OCI-LY3 (cell line): ENCODE results near the gene MEPCE.

ENCODE experiments used
- H2AFZ ChIP-seq: fragments of 200-600, 300-600 bp; shearing (Covaris generic); 2 replicates; pipeline ENCODE4 v1.6.0; 2014; ENCODE audit warnings: antibody characterized with exemption, low read depth, low read length
- H3K27ac ChIP-seq: fragments of 200-600, 300-600 bp; sonication (generic); 2 replicates; pipeline ENCODE4 v1.5.1; 2014; ENCODE audit warnings: mild to moderate bottlenecking, low read length, moderate library complexity, mixed read lengths
- H3K27me3 ChIP-seq: fragments of 200-600, 300-600 bp; sonication (generic); 2 replicates; pipeline ENCODE4 v1.6.1; 2014; ENCODE audit warnings: low read depth, low read length, mixed read lengths
- H3K36me3 ChIP-seq: fragments of 200-600, 300-600 bp; sonication (generic); replicated peaks from 2 replicates; pipeline ENCODE3; 2014; ENCODE audit warnings: low read depth, low read length, mixed read lengths
- H3K4me1 ChIP-seq: fragments of 300-600, 200-600 bp; sonication (generic); 2 replicates; pipeline ENCODE4 v1.6.1; 2014; ENCODE audit warnings: low read length, mixed read lengths
- H3K4me2 ChIP-seq: fragments of 200-600, 300-600 bp; sonication (generic); 2 replicates; pipeline ENCODE4 v1.6.1; 2014; ENCODE audit warnings: low read length, mixed read lengths
- H3K4me3 ChIP-seq: fragments of 300-600, 200-600 bp; sonication (generic); 2 replicates; pipeline ENCODE4 v1.5.1; 2014; ENCODE audit warnings: antibody characterized with exemption, mild to moderate bottlenecking, low read length, moderate library complexity
- H3K79me2 ChIP-seq: fragments of 300-600, 200-600 bp; shearing (Covaris generic); 2 replicates; pipeline ENCODE4 v1.6.1; 2014; ENCODE audit warnings: mild to moderate bottlenecking, low read length, mixed read lengths
- H3K9ac ChIP-seq: fragments of 300-600, 200-600 bp; shearing (Covaris generic); 2 replicates; pipeline ENCODE4 v1.6.0; 2014; ENCODE audit warnings: mild to moderate bottlenecking, low read length, moderate library complexity
- H3K9me3 ChIP-seq: fragments of 200-600, 300-600 bp; shearing (Covaris generic); 2 replicates; pipeline ENCODE4 v1.6.1; 2014; ENCODE audit warnings: low read length, mixed read lengths; ENCODE audit not compliant: insufficient read depth
- H4K20me1 ChIP-seq: fragments of 200-600, 300-600 bp; sonication (generic); 2 replicates; pipeline ENCODE4 v1.6.1; 2016; ENCODE audit warnings: low read length, mixed read lengths; ENCODE audit not compliant: insufficient read depth
- CTCF ChIP-seq: fragments of 200-600, 300-600 bp; sonication (generic); IDR thresholded peaks from 2 replicates; pipeline ENCODE4 v1.5.1; 2014; ENCODE audit warnings: antibody characterized with exemption, low read length, low read depth
- EZH2phosphoT487 ChIP-seq: fragments of 200-600 bp; shearing (Covaris generic); IDR thresholded peaks from 2 replicates; pipeline ENCODE4 v1.6.1; 2018; ENCODE audit warnings: antibody characterized with exemption, mixed run types, low read depth

MEPCE gene

GRCh38 chr7:100411101-100411500 is 18.5 kb upstream of the MEPCE start:
- Histone ChIP-seq H2AFZ (no peak overlapping the region), H3K27ac (no peak overlapping the region), H3K9me3 (no peaks in the 10 kb centered on the region), H3K79me2 (no peaks in the 10 kb centered on the region), H3K4me3 (no peak overlapping the region), H4K20me1 (no peaks in the 10 kb centered on the region), H3K4me2 (no peak overlapping the region), H3K27me3 (peaks cover 38% of the 10 kb centered on the region), H3K4me1 (peaks cover 31% of the 10 kb centered on the region), H3K9ac (no peak overlapping the region), H3K36me3 (no peaks in the 10 kb centered on the region)
- TF ChIP-seq EZH2phosphoT487 (no peak), CTCF (no peak)

- no peak overlapping the region for H2AFZ ChIP-seq
- no peaks in the 10 kb centered on the region for H4K20me1 ChIP-seq
- no peaks in the 10 kb centered on the region for H3K79me2 ChIP-seq
- TF ChIP-seq CTCF (no peak), EZH2phosphoT487 (no peak)
- no peaks in the 10 kb centered on the region for H3K9me3 ChIP-seq
- peak overlapping the region; percentile 70 for H3K4me2 ChIP-seq
- peak overlapping the region; percentile 30; the same call in 1 of the 2 replicates for H3K4me3 ChIP-seq
- H3K4me1 ChIP-seq, result peaks cover 27% of the 10 kb centered on the region
- H3K27me3 ChIP-seq, result peaks cover 22% of the 10 kb centered on the region
- H3K36me3 ChIP-seq, result no peaks in the 10 kb centered on the region
- H3K27ac ChIP-seq, result peak overlapping the region; percentile 54
- peak overlapping the region; percentile 29; the same call in 1 of the 2 replicates for H3K9ac ChIP-seq
Measured at GRCh38 chr7:100413346-100413745, 16.3 kb upstream of the MEPCE start.

DNA sequence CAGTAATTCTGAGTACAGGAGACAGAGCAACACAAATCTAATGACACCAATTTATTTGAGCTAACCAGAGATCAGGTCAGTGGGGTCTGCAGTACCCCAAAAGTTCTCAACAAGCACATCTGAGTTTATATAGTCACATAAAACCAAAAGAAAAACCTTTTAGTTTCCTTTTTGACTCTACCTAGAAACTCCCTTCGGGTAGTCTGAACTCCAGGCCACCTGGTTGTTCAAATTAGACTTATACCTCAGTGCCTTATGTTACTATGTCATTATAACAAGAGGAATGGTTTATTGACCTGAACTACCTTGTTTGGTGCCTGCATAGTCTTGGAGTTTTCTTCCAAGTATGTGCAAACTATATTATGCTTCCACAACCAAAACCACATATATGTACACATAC is 15.7 kb upstream of the MEPCE start:
- H3K4me2 ChIP-seq, result peak overlapping the region; percentile 70
- H3K79me2 ChIP-seq, result no peaks in the 10 kb centered on the region
- TF ChIP-seq EZH2phosphoT487, result no peak
- no peaks in the 10 kb centered on the region for H3K9me3 ChIP-seq
- no peak overlapping the region; the same call in 1 of the 2 replicates for H3K27ac ChIP-seq
- H2AFZ ChIP-seq, result 0 out of 2 replicates have a peak overlapping the region, but pooled peaks have one; percentile 15
- peak overlapping the region; percentile 10; the same call in 1 of the 2 replicates for H3K9ac ChIP-seq
- H3K4me1 ChIP-seq, result peaks cover 32% of the 10 kb centered on the region
- H3K4me3 ChIP-seq, result no peak overlapping the region
- H4K20me1 ChIP-seq, result no peaks in the 10 kb centered on the region
- peaks cover 17% of the 10 kb centered on the region for H3K27me3 ChIP-seq
- H3K36me3 ChIP-seq, result no peaks in the 10 kb centered on the region

DNA sequence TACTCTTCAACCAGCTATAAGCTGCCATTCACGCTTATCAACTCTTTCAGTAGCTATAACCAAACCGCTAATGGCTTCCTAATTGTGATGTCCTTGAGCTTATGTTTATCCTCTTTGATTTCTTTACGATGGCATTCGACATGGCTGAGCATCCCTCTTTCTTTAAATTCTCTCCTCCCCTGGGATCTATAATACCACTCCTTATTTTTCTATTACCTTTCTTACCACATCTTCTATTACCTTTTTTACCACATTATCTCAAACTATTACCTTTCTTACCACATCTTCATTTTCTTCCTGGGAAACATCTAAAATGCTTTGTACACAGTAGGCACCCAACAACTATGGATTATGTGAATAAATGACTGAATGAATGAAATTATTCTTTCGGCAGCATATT is 14.2 kb upstream of the MEPCE start:
- Histone ChIP-seq H3K9ac (no peak overlapping the region), H3K4me1 (peaks cover 45% of the 10 kb centered on the region), H3K79me2 (no peaks in the 10 kb centered on the region), H3K4me2 (no peak overlapping the region), H3K27me3 (peaks cover 4% of the 10 kb centered on the region; the same call in 1 of the 2 replicates), H3K27ac (no peak overlapping the region), H3K4me3 (no peak overlapping the region), H3K9me3 (no peaks in the 10 kb centered on the region), H2AFZ (no peak overlapping the region), H4K20me1 (no peaks in the 10 kb centered on the region), H3K36me3 (no peaks in the 10 kb centered on the region)
- no peak for TF ChIP-seq CTCF
